GM12873 (cell line): ENCODE results near the gene CEP170B.

Experiments used
- CTCF ChIP-seq: IDR thresholded peaks from 2 replicates; pipeline ENCODE4 v1.5.1; 2012; ENCODE audit warnings: low read depth, mild to moderate bottlenecking, moderate library complexity, low read length, control low read depth; ENCODE audit not compliant: insufficient read depth; ENCODE audit errors: missing control alignments

The CEP170B gene

GRCh38 chr14:104932676-104933631, 67.9 kb downstream of the CEP170B start:
- peak; percentile 72 for TF ChIP-seq CTCF

- no peak for TF ChIP-seq CTCF
These were observed 69.0 kb downstream of the CEP170B start for GRCh38 chr14:104933746-104934733.

- no peak for TF ChIP-seq CTCF
These were observed 70.1 kb downstream of the CEP170B start for GRCh38 chr14:104935026-104935650.

GRCh38 chr14:104935955-104936354, 70.9 kb downstream of the CEP170B start:
- no peak for TF ChIP-seq CTCF

- TF ChIP-seq CTCF = no peak
These were observed 71.5 kb downstream of the CEP170B start for GRCh38 chr14:104936361-104937155.

- TF ChIP-seq CTCF = no peak
These were observed 72.1 kb downstream of the CEP170B start for GRCh38 chr14:104937161-104937560.
